ENCODE results near the gene HOXC13.

HOXC13 gene

DNA sequence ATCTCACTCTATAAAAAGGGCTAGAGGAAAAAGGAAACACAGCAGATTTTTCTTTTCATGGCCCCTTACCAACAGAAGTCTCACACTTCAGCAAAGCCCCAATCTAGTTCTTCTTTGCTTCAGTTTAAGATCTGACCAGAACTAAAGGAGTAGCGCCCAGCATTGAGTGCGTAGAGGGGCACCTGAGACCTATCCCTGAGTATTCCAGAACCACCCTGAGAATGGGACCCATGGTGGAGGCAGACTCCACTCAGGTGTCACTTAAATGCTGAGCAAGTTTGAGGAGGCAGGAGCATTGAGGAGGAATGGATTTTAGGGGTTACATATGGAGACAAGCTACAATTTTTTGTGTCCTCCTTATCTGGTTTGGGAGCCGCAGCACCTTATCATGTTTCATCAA, 32.5 kb downstream of the HOXC13 start:
- no peak for DNase-seq

GRCh38 chr12:53971686-53972085, 33.1 kb downstream of the HOXC13 start:
- no peak for DNase-seq

DNA sequence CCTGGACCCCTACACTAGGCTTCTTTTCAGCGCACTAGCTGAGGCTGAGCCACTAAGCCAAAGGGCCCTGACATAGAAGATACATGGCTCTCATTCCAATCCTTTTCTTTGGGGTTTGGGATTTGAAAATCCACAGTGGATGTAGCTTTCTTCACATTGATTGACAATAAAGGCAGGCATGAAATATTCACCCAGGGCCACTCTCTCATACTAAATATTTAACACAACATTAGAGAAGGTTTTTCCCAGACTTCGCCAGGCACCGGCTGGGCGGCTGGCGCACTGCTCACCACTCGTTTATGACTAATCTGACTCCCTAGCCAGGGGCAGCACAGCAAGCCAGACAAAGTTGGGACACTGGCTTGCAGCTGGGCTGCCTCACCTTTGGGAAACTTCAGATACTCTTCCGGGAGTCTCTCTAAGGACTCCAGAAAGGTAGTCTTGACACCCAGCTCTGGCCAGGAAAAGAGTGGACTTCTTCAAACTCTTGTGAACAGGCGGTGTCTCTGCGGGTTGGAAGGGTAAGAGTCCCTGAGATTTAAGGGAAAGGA, 33.6 kb downstream of the HOXC13 start:
- no peak for DNase-seq

- no peak for DNase-seq
Observed at GRCh38 chr12:53972722-53973235, 34.1 kb downstream of the HOXC13 start, which contains the start of gene HOXC11. HOXC11 (plus strand) TSS chr12:53973126; CDS start chr12:53973242, 116 bp downstream.

DNA sequence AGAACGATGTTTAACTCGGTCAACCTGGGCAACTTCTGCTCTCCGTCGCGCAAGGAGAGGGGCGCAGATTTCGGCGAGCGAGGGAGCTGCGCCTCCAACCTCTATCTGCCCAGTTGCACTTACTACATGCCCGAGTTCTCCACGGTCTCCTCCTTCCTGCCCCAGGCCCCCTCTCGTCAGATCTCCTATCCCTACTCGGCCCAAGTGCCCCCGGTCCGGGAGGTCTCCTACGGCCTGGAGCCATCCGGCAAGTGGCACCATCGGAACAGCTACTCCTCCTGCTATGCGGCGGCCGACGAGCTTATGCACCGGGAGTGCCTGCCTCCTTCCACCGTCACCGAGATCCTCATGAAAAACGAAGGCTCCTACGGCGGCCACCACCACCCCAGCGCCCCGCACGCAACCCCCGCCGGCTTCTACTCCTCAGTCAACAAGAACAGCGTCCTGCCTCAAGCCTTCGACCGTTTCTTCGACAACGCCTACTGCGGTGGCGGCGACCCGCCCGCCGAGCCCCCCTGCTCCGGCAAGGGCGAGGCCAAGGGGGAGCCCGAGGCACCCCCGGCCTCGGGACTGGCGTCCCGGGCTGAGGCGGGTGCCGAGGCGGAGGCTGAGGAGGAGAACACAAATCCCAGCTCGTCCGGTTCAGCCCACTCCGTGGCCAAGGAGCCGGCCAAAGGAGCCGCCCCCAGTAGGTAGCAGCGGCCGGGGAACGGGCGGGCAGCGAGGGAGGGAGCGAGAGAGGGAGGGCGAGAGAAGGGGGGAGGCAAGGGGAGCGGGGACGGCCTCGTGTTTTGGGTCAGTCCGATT, 34.8 kb downstream of the HOXC13 start:
- DNase-seq = no peak

DNA sequence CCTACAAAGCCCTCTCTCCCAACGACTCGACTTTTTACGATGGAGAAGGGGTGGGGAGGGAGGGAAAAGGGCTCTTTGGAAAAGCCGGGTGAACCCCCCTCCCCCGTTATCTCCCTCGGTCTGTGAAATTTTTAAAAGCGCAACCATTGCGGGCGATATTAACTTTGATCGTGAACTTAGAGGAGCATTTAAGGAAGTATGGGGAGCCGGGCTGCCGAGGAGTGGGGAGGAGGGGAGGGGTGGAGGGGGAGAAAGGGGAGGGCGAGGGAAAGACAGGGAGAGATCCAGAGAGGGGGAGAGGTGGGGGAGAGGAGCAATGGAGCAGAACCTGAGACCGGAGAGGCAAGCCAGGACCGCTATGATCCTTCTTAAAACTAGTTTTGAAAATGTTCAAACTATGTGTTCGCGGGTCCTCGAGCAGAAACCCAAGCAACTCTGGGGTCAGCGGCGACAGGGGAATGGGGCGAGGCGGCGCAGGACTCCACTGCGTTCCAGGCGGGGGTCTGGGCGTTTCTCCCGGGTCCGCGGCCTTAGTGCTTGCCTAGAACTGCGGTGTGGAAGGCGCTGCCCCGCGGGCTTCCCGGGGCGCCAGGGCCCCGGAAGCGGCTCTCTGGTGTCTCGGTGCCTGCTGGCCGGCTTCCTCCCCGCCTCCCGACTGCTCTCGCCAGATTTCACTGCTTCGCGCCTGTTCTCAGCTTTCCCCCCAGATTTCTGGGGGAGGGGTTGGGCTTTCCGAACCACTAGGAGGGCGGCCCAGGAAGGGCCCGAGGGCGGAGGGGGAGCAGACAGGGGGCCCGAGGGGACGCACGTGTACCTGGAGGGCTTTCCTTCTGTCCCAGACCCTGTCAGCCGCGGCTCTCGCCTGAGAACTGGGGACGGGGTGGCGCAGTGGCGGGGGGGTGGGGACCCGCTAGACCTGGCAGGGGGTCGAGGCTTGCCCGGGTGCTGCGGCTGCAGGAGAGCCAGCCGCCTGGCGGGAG, 35.7 kb downstream of the HOXC13 start, which contains the start of gene HOTAIR:
TSS of gene HOTAIR (minus strand) at position 871 of the 980 bp plus-strand sequence.
- DNase-seq = no peak

- DNase-seq = no peak
Observed at GRCh38 chr12:53975064-53975471, 36.4 kb downstream of the HOXC13 start.

GRCh38 chr12:53975479-53976152, 37.0 kb downstream of the HOXC13 start:
- no peak for DNase-seq

DNA sequence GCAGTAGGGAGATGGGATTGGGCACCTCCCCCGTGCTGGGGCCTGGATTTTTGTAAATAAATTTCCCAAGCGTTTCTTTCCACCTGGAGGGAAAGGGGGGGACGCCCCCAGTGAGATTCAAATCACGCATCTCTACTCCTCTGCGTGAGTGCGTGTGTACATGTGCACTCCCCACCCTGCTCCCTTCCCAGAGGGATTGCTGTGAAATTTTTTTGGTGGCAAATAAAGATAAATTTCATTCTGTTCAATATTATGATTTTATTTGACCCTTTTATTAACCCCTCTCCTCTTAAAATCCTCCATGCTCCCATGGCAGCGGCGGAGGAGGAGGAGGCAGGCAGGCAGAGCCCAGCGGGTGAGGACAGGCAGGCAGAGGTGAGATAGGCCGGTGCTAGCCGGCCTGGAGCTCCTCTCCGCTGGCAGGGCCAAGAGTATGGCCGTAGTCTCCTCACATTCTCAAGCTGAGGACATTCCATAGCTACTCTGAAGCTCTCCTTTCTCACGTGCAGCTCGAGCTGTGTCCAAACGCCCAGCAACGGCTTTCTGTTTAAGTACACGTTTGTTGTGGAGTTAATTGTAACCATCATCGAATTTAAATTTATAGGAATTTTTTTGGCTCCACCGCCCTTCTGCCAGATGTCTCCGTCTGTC, 37.7 kb downstream of the HOXC13 start:
- DNase-seq = no peak

GRCh38 chr12:53976823-53977595, 38.4 kb downstream of the HOXC13 start:
- DNase-seq = no peak

GRCh38 chr12:53977596-53978445, 39.2 kb downstream of the HOXC13 start:
- DNase-seq = no peak

DNA sequence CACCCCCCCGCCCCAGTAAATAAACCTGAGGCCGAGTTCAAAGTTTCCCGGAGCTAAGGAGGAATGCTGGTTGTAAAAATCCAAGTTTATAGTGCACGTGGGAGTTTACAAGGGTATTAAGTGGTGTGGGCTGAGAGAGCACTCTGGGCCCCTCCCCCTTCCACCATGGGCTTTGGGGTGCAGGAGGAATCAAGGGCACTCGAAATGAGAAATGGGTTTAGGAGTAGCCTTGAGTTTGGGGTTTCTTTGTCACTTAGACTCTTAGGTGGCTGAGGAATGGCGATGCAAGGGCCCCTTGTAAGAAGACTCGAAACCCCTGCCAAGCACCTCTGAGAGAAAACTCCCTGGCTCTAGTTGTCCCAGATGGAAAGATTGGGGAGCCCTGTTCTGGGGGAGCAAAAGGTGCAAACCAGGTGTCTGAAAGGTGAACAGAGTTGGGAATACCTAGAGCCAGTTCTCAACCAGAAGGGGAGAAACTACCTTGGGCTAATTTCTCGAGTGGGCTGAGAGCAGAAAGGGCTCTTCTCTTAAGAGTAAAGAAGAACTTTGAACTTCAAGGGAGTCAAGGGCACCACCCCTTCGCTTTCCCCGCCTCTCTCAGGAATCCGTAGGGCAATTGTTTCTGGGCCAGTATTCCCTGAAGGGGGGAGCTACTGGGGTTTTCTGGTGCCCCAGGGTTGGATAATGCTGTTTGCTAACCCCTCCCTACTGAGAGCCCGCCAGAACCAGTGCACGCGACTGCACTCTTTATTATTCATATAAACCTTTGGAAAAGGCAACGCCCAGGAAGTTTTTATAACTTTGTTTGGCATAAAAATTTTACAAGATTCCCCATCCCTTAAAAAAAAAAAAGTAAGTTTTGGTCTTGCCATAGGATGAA, 40.1 kb downstream of the HOXC13 start:
- DNase-seq = no peak

DNA sequence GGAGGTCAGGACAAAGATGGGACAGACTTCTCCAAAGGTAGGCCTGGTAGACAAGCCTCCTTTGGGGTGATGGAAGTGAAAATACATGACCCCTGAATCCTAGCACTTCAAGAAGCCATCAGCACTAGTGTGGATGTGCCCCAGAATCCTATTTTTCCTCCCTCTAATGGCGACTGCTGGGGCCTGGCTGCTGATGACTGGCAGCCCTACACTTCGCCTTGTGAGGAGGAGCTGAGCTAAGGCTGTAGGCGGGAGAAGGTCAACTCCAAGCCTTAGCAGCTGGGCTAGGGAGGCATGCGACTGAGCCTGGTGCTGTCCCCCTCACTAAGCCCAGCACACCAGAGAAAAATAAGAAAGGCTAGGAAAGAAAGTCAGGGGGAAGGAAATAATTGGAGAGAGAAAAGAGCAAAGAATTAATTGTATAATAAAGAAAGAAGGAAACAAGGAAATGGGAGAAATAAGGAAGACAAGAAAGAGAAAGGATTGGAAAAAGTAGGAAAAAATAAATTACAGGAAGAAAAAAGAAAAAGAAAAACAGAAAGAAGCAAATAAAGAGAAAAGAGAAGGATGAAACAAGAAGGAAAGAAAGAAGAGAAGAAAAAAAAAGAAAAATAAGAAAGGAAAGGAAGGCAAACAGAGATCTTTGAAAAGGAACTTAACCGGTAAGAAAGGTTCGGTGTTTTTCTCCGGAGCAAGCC, 41.6 kb downstream of the HOXC13 start:
- no peak for DNase-seq

DNA sequence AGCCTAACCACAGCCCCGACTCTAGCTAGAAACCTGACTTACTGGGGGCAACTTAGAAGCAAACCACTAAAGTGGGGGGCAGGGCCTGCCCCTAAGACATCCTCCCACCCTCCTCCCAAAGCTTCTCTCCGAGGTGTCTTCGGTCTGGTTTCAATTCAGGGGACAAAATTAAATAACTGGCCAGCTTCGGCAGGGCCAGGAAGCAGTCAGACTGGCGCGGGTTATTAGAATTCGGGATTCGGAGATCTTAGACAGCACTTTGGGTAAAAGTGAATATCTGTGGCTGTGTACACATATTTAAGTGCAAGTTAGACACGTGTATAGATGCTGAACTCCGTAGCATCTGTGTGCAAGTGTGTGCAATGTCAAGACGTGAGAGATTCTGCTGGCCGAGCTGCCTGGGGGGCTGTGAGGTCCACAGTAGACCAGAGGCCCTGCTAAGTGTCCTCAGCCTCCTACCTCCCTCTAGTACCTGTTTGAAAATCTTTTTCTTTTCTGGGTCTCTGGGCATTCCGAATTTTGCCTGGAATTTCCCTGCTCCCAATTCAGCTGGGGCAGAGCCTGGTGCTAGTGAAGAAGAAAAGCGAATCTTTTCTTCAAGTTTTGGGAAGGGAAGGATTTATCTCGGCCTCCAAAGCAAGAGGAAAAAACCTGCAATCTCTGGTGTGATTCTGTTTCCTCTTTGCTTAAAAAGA, 42.3 kb downstream of the HOXC13 start:
- DNase-seq = no peak

GRCh38 chr12:53981634-53982565, 43.3 kb downstream of the HOXC13 start:
- no peak for DNase-seq
